Measurements from ENCODE around the gene SEL1L2.

The SEL1L2 gene

DNA sequence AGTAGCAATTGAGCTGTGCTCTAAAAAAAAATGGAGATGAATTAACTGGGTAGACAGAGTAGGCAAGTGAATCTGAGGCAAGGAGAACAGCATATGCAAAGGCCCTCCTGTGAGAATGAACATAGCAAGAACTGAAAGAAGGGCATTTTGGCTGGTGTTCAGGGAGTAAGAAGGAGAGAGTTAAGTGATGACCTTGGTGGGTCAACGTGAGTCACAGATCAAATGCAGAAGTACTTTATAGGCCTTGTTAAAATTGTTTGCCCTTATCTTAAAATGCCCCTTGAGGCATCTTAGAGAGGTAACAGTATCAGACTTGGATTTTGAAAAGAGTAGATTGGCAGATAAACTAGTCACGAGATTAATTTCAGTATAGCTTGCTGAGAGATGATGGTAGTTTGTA is 181.0 kb downstream of the SEL1L2 start:
- no peak for DNase-seq

DNA sequence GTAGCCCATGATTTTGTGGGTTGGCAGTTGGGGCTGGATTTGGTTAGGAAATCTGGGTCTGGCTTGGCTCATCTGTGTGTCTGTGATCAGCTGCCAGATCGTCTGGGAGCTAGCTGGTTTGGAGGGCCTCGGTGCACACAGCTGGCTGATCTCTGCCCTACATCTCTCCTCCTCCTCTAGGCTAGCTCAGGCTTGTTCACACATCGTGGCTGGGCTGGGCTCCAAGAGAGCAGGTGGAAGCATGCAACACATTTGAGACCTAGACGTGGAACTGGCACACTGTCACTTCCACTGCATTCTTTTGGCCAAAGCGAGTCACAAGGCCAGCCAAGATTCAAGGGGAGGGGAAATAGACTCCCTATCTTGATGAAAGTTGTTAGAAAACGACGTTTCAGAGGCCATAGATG is 189.7 kb downstream of the SEL1L2 start:
- no peak for DNase-seq

DNA sequence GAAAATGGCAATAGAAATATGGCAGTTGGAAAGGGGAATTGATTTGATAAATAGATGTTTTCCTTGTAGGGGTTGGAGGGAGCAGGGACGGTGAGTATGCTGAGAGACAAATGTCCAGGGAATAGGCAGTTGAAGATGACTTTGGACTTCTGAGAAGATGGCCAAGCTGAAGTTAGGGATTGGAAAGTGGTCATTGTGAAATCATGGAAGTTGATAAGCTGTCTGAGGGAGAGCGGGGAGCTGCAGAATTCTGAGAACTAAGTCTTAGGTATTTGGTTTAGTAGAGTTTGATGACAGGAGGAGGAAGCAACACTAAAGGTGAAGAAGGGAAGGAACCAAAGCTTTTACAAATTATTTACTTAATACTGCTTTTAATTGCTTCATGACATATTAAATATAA is 190.4 kb downstream of the SEL1L2 start:
- no peak for DNase-seq
